Stimulated activated CD4-positive, alpha-beta T cell treated with anti-CD3 and anti-CD28 coated beads, TNF-alpha, amount 100 ng/mL, for 1 hour (primary cell): ENCODE measurements around the gene PITRM1.

Source experiments
- DNase-seq, 3 donors: peaks; one replicate each; pipeline ENCODE4 v3.0.0-alpha.2; 2020; ENCODE audit warnings: low read depth in 3 of 3, low spot score in 1 of 3

Gene PITRM1

DNA sequence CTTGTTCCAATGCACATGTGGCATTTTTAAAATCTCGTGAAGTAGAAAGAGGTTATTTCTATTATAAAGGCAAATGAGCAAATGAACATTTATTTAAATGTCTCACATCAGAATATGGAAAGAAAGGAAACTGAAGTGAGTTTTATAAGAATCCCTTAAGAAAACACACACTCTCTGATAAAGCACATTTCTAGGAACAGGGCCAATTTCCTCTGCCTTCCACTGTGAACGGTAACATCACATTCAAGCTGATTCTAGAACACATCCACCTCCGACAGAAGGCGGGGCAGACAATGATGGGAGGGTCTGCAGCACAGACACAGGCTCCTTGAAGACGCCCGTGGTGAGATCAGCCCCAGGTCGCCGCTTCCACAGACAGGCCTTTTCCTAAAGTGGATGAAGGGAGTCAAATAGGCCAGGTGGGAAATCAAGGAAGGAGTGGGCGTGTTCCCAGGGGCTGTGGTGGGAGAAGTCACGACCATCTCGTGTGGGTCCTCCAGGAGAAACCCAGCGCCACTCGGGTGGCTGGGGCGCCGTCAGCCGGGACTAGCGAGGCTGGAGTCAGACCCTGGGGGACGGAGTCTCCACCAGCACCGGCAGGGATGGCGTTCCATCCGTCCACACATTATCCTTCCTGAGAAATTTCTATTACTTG, 31.1 kb downstream of the PITRM1 start:
- no peak for DNase-seq

DNA sequence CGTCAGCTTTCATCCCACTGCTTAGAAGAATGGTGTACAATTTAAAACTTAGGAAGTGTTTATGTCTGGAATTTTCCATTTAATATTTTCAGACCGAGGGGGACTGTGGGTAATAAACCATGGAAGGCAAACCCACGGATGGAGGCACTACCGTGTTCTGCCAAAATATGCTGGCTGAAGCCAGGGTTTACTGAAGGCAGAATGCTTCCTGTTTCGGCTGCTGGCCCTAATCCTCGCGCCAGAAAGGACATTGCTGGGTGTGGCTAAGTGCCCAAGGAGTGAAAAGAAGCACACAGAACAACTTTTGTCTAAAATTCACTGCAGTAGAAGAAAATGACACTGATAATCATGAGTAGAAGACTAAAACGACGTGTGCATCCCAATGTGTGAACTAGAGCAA, 32.3 kb downstream of the PITRM1 start:
- no peak for DNase-seq

DNA sequence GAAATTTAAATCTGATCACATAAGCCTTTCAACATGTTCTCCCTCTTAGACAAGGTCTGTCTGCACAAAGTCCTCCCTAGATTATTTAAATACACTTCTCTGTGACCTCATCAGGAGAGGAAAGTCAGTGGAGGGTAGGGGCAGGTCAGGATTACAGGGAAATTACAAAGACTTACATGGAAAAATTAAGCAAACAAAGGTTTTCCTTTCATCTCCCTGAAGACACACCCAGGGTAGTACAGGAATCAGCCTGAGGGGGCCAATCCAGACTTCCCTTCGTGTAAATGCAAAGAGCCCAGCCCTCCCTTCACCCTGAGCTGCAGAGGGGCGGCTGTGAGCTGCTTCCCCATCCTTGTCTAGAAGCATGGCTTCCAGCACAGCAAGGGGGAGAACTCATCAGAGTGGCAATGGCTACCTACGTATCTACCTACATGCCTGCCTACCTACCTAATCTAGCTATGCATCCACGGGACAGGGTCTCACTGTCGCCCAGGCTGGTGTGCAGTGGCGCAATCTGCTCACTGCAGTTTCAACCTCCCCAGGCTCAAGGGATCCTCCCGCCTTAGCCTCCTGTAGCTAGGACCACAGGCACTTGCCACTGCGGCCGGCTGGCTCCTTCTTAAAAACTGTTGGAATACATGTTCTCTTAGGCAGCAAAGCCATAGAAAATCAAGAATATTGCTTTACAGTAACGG, 33.2 kb downstream of the PITRM1 start:
- DNase-seq: no peak

DNA sequence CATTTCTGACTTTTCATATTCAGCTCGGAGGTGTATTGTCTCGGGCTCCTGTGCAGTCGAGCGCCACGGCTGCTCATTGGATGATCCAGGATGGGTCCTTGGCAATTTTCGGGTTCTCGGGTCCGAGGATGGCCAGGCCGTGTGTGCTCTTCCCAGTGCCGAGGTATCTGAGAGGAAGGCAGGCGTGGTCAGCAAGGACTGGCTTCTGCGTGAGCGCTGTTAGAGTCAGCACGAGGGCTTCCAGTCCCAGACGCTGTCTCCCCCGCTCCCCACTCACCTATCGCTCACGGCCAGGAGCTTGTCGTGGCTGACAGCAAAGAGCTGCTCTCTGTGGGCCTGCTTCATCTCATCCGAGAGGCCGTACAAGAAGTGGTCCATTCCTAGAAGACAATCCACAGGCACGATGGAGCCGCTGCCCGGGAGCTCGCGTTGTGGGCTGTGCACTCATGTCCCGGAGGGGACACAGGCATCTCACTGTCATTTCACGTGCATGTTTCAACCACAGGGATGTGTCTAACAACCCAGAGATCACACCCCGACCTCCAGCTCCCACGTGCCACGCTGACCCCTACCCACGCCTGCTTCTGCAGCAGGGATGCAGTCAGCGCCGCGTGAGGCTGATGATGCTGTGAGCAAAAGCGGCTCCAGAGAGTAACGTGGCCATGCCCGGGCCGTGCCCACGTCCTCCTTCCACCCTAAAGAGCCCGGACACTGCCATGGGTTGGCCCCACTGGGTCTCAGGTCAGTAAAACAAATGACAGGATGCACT, 34.4 kb downstream of the PITRM1 start:
- no peak for DNase-seq

DNA sequence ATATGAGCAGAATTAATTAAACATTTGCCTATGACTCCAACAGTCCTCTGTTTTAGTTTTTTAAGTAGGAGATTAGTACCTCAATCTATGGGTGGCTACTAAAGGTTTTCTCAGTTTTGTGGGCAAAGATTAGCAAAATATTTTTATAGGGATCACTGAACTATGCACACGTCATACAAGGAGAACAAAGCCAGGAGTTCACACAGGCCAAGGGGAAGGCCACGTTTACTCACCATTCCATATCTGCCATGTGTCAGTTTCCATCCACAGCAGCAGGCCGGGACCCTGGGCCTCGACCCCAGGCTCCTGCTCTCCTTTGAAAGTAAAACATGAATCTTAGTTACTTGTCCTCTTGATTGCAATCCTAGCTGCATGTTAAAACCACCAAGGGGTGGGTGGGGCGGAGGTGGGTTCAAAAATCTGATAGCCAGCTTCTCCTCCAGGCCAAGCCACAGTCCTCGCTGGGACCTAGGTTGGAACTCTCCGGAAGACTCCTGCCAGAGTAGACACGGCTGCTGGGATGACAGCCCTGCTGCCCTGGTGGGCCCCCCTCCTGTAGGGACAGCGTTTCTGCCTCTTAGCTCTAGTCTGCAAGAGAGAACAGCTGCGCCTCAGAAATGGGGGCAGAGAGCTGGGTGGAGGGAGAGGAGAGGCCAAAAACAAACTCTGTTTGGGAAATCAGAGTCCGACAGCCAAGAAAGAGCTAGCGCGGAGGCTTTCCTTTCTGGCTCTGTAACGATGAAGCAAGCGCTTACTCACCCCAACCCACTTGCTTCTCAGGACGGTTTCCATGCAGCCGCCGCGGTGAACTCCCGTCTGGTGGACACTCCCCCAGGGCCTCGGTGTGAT, 35.6 kb downstream of the PITRM1 start:
- DNase-seq: no peak

DNA sequence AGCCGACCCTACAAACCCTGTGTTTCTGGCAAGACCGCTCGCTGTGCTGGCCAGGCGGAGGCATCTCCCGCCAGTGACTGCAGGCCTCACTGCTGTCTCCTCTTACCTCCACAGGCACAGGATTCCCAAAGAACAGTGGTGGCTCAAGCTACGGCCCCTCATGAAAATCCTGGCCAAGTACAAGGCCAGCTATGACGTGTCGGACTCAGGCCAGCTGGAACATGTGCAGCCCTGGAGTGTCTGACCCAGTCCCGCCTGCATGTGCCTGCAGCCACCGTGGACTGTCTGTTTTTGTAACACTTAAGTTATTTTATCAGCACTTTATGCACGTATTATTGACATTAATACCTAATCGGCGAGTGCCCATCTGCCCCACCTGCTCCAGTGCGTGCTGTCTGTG, 36.2 kb downstream of the PITRM1 start:
- DNase-seq: no peak

DNA sequence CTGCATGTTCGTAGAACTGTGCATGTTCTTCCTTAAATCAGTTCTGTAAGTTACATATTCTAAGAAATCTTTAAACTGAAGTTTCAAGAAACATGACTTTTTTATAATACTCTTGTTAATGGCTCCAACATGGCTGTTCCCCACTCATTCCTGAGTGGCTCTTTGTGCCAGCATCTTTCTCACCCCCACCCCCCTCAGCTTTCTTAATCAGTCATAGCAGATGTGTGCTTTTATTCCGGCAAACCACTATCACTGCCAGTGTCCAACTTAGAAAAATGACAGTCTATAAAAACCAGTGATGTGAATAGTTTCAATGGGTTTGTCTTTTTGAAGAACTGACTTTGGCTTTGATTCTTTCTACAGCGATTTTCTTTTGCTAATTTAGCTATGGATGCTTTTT, 37.6 kb downstream of the PITRM1 start:
- DNase-seq: no peak

DNA sequence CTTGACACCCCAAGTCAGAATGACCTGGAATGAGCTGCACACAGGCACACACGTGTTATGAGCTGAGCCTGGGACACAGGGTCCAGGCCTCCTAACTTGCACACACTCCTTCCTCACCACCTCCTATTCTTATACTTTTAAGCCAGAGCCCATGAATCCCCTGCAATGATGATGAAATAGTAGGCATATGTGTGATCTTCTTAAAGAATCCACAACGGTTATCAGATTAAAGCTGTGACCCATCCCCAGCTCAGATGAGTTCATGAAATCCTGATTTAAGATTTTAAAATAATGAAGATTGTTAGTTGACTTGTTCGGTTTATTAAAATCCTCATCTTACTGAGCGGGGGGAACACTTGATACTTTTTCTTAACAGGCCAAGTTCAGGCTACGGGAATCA, 38.6 kb downstream of the PITRM1 start:
- no peak for DNase-seq

DNA sequence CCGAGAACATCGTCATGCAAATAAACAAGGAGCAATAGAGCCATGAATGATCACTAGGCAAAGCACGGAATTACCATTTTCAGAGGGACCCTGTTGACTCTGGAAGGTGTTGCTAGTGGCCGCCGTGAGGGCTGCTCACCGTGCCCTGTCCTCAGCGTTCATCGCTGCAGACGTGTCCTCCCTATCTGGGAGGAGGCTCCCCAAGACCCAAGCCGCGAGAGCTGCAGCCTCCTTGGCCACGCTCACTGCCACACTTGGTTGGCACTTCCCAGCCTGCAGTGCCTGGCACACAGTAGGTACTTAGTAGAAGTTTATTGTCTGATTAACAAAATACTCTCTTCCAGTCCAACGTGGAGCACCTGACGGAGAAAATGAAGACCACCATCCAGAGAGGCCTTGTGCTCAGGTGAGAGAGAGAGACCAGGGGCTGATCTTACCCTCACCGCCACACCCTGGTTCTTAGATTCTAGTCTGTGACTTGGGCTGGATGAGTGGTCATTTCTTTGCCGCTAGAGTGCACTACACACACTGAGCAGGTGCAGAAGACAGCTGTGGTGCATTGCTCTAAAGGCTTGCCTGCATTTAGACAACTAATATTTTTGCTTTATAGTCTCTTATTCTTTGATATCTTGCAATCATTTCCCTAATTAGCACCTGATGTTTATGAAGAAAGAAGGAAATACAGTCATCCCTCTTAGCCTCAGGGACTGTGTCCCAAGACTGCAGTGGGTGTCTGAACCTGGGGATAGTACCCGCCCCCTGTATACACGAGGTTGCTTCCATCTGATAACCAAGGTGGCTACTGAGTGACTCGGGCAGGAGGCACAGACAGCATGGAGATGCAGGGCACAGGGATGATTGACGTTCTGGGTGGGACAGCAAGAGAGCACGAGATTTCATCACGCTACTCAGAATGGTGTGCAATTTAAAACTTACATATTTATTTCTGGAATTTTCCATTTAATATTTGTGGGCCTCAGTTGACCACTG, 40.3 kb downstream of the PITRM1 start:
- no peak for DNase-seq

DNA sequence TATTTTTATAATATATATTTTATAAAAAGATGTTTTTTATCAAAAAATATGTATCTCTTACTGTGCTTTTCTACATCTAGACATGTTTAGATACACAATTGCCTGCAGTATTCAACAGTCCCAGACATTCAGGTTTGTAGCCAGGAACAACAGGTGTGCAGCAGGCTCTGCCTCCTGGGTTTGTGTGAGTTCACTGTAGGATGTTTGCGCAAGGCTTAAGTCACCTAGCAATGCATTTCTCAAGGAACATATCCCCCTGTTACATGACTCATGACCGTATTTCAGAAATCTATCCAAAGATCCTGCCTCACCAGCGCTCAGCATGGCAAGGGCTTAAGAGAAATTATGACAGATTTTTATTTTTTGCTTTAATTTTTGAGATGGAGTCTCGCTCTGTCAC, 41.5 kb downstream of the PITRM1 start:
- no peak for DNase-seq

DNA sequence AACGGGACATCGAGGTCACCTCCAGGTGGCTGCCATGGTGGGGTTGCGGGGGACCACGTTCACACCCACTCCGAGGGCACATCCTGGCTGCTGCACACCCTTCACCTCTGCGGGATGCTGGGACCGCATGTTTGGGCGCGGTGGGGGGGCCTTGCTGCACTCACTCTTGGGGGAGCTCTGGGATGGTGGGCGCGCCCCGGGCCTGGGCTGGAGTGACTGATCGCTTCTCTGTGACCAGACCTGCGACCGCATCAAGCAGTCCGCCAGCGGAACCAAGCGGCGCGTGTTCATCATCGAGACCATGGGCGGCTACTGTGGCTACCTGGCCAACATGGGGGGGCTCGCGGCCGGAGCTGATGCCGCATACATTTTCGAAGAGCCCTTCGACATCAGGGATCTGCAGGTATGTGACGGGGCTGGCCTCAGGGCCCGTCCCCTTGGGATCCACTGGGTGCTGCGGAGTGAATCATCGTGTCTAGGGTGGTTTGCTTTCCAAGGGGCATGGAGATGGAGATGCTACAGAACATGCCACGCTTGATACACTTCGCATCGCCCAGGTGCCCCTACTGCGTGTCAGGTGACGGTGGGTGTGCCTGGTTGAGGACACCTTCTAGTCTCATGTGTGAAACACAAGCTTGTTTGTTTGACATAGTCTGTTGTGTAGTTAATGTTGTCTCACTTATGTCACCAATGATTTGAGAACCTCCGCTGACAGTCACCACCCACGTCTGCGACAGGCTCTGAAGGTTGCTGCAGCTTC, 42.8 kb downstream of the PITRM1 start:
- DNase-seq: no peak

DNA sequence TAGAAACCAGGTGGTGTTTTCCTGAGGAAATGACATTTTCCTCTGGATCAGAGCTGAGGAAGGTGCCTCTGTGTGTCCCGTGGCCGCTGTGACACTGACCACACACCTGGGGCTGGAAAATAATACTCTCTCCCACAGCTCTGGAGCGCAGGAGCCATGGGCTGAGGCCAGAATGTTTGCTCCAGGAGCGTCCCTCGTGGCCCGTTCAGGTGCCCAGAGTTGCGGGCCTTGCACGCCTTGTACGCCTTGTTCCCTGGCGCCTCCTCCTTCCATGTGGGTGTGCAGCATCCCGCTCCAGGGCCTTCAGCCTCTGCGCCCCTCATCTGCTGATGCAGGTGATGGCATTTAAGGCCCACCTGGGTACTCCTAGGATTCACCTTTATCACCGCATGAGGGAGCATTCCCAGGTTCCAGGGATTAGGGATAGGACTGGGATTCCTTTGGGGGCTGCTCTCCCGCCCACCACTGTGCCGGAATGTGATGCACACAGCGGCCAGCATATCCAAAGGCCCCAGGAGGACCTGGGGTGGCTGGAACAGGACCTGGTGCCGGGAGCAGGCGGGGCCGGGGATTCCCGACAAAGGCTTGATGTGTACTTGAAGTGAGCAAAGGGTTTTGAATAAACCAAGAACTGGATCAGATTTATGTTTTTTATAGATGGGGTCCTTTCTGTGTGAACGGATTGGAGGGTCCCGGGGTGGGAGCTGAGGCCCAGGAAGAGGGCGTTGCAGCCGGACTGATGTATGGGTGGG, 44.0 kb downstream of the PITRM1 start:
- no peak for DNase-seq

DNA sequence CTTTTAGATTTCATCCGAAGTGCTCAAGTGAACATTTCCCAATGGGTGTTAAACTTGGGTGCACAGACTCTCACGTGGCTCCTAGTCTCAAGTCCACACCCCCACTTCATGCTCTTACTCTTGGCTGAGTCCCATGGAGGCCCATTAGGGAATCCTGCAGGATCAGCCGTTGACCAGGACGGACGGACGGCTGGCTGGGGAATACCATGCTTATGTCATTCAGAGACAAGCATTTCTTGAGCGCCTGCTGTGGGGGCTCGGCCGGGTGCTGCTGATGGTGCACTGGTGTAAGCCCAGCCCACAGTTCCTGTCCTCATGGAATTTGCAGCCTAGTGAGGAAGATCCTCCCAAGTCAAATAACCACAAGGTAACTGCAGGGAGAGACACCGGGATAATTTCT, 44.7 kb downstream of the PITRM1 start:
- no peak for DNase-seq

DNA sequence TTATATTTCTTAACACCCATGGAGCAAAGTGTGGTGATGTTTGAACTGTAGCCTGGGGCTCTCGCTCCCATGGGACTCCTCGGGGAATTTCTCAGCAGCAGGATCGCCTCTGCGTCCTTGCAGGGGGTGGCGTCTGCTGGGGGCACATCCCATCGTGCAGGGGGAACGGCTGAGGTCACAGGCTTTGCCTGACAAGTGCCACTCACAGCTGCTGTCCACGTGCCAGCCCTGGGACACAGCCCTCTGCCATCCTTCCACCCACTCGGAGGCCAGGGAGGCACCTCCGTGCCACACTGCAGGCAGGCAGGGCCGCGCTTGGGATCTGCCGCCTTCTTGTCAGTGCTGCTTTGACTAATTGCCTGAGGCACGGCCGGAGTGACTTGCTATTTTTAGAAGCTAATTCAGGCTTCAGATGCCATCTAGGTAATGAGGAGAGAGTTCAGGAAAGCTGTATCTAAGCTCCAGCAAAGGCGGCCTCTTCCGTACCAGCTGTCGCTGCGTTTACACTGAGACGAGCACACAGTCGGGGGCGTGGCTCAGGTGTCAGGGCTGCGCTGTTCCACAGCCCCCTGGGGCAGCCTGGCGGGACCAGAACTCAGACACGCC, 45.7 kb downstream of the PITRM1 start:
- DNase-seq: no peak

DNA sequence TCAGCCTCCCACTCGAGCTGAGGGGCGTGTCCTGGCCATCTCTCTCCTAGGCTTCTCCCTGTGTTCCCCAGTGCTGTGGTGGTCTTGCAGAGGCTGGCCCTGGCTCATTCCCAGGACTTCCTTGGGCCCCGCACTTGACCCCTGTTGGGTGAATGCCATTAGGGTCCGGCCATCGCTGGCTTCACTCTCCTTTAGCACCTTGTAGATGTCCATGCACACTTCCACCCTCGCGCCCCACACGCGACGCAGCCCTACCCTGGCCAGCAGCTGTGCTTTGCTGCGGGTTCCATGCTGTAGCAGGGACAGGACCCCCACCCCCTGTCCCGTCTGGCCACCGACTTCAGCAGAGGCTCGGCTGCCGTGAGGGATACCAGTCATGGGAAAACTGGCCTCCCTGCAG, 46.3 kb downstream of the PITRM1 start:
- DNase-seq: no peak

DNA sequence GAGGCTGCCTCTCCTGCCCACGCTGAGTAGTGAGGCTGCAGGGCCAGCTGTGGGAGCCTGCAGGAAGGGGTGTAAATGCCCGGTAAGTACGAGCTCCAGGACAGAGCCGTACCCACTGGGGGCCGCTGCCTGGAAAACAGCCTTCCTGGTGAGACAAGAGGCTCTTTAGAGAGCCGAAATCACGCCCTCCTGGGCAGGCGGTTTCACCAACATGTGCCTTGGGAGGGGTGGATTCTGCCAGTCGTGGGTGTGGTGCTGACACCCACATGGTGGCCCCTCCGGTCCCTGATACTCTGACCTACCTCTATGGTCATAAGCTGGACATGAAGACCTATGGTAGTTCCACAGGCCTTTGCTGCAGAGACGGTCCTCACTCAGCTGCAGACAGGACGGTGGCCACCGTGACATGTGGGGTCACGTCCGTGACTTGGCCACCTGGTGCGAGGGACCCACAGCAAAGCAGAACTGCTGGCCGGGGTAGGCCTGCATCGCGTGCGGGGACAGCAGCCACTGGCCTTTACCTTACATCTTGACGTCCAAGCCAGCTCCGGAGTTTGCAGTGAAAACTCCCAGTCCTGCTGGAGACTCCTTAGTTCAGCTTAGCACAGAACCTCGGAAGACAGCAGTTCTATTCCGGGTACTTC, 46.9 kb downstream of the PITRM1 start:
- DNase-seq: no peak

DNA sequence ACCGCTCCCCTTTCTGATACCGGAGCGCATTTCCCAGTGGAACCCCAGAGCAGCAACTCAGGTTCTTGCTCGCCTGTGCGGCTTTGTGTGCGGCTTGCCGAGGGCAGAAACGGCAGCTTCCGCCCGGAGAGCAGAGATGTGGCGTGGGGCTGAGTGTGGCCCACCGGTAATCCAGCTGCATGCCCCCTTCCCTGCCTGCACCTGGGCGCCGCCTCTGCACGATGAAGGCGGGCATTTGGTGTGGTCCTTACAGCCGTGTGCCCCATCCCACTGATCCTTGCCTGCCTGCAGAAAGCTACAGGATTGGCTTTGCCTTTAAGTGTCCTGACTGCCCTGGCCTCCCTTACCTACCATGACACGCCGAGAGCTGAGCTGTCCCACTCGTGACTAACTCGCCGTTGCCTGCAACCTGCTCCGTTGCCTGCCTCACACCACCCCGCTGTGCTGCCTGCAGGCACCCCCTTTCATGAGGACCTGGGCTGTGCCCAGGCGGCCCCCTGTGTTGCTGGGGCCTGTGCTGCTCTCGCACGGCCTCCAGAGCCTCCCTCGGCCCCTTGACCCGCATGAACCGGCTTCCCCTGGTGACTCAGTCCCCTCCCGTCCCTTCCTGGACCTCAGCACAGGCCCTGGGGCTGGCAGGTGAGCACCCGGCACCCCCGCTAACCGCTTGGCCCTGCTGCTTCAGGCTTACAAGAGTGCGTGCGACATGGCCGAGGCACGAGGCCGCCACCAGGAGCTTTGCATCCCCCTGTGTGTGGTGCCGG, 48.0 kb downstream of the PITRM1 start:
- no peak for DNase-seq
